Measurements from ENCODE around the gene THSD4.
"Not testable (repeated sequence)": the region's sequence is repeated elsewhere in the genome, so short reads cannot be mapped to it uniquely, and the experiment has no call there.

THSD4 gene

GRCh38 chr15:71384501-71384900, 269.2 kb downstream of the THSD4 start:
- no peak for DNase-seq (ENCODE audit: low spot score)

- DNase-seq (ENCODE audit: low spot score), result no peak
These were observed 269.8 kb downstream of the THSD4 start for GRCh38 chr15:71385026-71385425.

- no peak for DNase-seq (ENCODE audit: low spot score)
These were observed 270.2 kb downstream of the THSD4 start for GRCh38 chr15:71385457-71385856.

GRCh38 chr15:71386005-71386404, 270.7 kb downstream of the THSD4 start:
- no peak for DNase-seq (ENCODE audit: low spot score)

- DNase-seq (ENCODE audit: low spot score), result no peak
These were observed 271.4 kb downstream of the THSD4 start for GRCh38 chr15:71386448-71387236.

- no peak for DNase-seq (ENCODE audit: low spot score)
These were observed 272.5 kb downstream of the THSD4 start for GRCh38 chr15:71387810-71388209.

GRCh38 chr15:71390096-71390495, 274.8 kb downstream of the THSD4 start:
- DNase-seq (ENCODE audit: low spot score), result no peak

GRCh38 chr15:71391421-71392088, 276.3 kb downstream of the THSD4 start:
- DNase-seq (ENCODE audit: low spot score), result no peak

GRCh38 chr15:71392861-71393283, 277.6 kb downstream of the THSD4 start:
- DNase-seq (ENCODE audit: low spot score), result no peak

GRCh38 chr15:71393383-71393782, 278.1 kb downstream of the THSD4 start:
- DNase-seq (ENCODE audit: low spot score), result no peak

GRCh38 chr15:71396536-71397125, 281.4 kb downstream of the THSD4 start:
- DNase-seq (ENCODE audit: low spot score), result no peak

- DNase-seq (ENCODE audit: low spot score), result no peak
These were observed 282.1 kb downstream of the THSD4 start for GRCh38 chr15:71397377-71397776.

GRCh38 chr15:71400294-71400693, 285.0 kb downstream of the THSD4 start:
- no peak for DNase-seq (ENCODE audit: low spot score)

GRCh38 chr15:71401728-71402127, 286.5 kb downstream of the THSD4 start:
- DNase-seq (ENCODE audit: low spot score), result not testable (repeated sequence)

GRCh38 chr15:71409541-71409940, 294.3 kb downstream of the THSD4 start:
- DNase-seq (ENCODE audit: low spot score), result no peak

- DNase-seq (ENCODE audit: low spot score), result no peak
These were observed 295.1 kb downstream of the THSD4 start for GRCh38 chr15:71410347-71410746.

GRCh38 chr15:71411538-71412482, 296.5 kb downstream of the THSD4 start:
- no peak for DNase-seq (ENCODE audit: low spot score)

GRCh38 chr15:71413419-71413818, 298.1 kb downstream of the THSD4 start:
- no peak for DNase-seq (ENCODE audit: low spot score)

GRCh38 chr15:71414853-71415252, 299.6 kb downstream of the THSD4 start:
- DNase-seq (ENCODE audit: low spot score), result no peak

GRCh38 chr15:71422530-71423259, 307.4 kb downstream of the THSD4 start:
- DNase-seq (ENCODE audit: low spot score), result no peak

- no peak for DNase-seq (ENCODE audit: low spot score)
These were observed 309.5 kb downstream of the THSD4 start for GRCh38 chr15:71424765-71425164.

All from SK-N-DZ (cell line).